ENCODE data around the gene VPS11. TPM values are rescaled to one million over a fixed set of nuclear protein-coding genes. Genes with fewer than 3 reads are reported as not detected.

Gene VPS11
- polyA plus RNA-seq, 2 of the 4 experiments (the other 2 are of a cell fraction), result 4.6 to 12.0 TPM

- TF ChIP-seq ELK1 (IDR thresholded peaks at IDR 0.05; ENCODE audit: low read depth, low read length), result no peak
- TF ChIP-seq RAD21 (conservative IDR thresholded peaks at IDR 0.05 in 1 of 2, IDR thresholded peaks at IDR 0.05 in 1 of 2), result no peak
- TF ChIP-seq, protein P1, sequence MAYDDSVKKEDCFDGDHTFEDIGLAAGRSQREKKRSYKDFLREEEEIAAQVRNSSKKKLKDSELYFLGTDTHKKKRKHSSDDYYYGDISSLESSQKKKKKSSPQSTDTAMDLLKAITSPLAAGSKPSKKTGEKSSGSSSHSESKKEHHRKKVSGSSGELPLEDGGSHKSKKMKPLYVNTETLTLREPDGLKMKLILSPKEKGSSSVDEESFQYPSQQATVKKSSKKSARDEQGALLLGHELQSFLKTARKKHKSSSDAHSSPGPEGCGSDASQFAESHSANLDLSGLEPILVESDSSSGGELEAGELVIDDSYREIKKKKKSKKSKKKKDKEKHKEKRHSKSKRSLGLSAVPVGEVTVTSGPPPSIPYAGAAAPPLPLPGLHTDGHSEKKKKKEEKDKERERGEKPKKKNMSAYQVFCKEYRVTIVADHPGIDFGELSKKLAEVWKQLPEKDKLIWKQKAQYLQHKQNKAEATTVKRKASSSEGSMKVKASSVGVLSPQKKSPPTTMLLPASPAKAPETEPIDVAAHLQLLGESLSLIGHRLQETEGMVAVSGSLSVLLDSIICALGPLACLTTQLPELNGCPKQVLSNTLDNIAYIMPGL (CRISPR knock-in tag; IDR thresholded peaks at IDR 0.05; ENCODE audit: borderline replicate concordance), result peak; percentile 85; the same call in 1 of the 2 replicates
- TF ChIP-seq CTCF (IDR thresholded peaks at IDR 0.05), result no peak; the same call in 1 of the 3 replicates
- no peak for TF ChIP-seq CHD2 (IDR thresholded peaks at IDR 0.05; ENCODE audit: low read length, partially characterized antibody)
- no peak for TF ChIP-seq CEBPB (IDR thresholded peaks at IDR 0.05)
- no peak for TF ChIP-seq POLR2AphosphoS2 (conservative IDR thresholded peaks at IDR 0.05; ENCODE audit: low read length)
- no peak for TF ChIP-seq NR3C1 (IDR thresholded peaks at IDR 0.05)
- TF ChIP-seq ZFP36 (IDR thresholded peaks at IDR 0.05; ENCODE audit: borderline replicate concordance, partially characterized antibody), result no peak
- no peak for TF ChIP-seq HOXB5 (CRISPR knock-in tag; IDR thresholded peaks at IDR 0.05)
- 0 out of 2 replicates have a peak, but pooled peaks have one; percentile 52 for TF ChIP-seq TP53 (CRISPR knock-in tag; IDR thresholded peaks at IDR 0.05)
- TF ChIP-seq ESRRA (IDR thresholded peaks at IDR 0.05; ENCODE audit: borderline replicate concordance, low read length), result no peak
- peak; percentile 60 for TF ChIP-seq MAFK (IDR thresholded peaks at IDR 0.05; ENCODE audit: partially characterized antibody)
- no peak for TF ChIP-seq EHMT2 (IDR thresholded peaks at IDR 0.05; ENCODE audit: low read depth)
- TF ChIP-seq EP300 (IDR thresholded peaks at IDR 0.05), result no peak
- no peak for TF ChIP-seq NFE2L2 (conservative IDR thresholded peaks at IDR 0.05; ENCODE audit: low read length)
- no peak for TF ChIP-seq BHLHE40 (IDR thresholded peaks at IDR 0.05; ENCODE audit: low read depth, low read length)
- TF ChIP-seq HEYL (CRISPR knock-in tag; IDR thresholded peaks at IDR 0.05), result no peak
- no peak for TF ChIP-seq ATOH8 (CRISPR knock-in tag; IDR thresholded peaks at IDR 0.05; ENCODE audit: low read depth)
- TF ChIP-seq SMC3 (IDR thresholded peaks at IDR 0.05), result no peak
- peak; percentile 99 for TF ChIP-seq POLR2A (IDR thresholded peaks at IDR 0.05; ENCODE audit: low read length)
- TF ChIP-seq TFCP2L1 (CRISPR knock-in tag; IDR thresholded peaks at IDR 0.05), result peak; percentile 78
- 0 out of 2 replicates have a peak, but pooled peaks have one; percentile 72 for TF ChIP-seq MYC (IDR thresholded peaks at IDR 0.05; ENCODE audit: borderline replicate concordance, low read length)
- TF ChIP-seq, protein P2, sequence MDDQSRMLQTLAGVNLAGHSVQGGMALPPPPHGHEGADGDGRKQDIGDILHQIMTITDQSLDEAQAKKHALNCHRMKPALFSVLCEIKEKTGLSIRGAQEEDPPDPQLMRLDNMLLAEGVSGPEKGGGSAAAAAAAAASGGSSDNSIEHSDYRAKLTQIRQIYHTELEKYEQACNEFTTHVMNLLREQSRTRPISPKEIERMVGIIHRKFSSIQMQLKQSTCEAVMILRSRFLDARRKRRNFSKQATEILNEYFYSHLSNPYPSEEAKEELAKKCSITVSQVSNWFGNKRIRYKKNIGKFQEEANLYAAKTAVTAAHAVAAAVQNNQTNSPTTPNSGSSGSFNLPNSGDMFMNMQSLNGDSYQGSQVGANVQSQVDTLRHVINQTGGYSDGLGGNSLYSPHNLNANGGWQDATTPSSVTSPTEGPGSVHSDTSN (IDR thresholded peaks at IDR 0.05), result peak; percentile 84
- TF ChIP-seq JUN (IDR thresholded peaks at IDR 0.05), result peak; percentile 92 to 98; a peak in 4 of 5 replicates
- no peak for TF ChIP-seq RARB (CRISPR knock-in tag; IDR thresholded peaks at IDR 0.05)
- no peak for TF ChIP-seq CHD4 (IDR thresholded peaks at IDR 0.05; ENCODE audit: borderline replicate concordance)
- TF ChIP-seq, protein P3, sequence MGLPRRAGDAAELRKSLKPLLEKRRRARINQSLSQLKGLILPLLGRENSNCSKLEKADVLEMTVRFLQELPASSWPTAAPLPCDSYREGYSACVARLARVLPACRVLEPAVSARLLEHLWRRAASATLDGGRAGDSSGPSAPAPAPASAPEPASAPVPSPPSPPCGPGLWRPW (IDR thresholded peaks at IDR 0.05), result no peak
- TF ChIP-seq FOXS1 (CRISPR knock-in tag; IDR thresholded peaks at IDR 0.05), result no peak
- TF ChIP-seq PHF8 (IDR thresholded peaks at IDR 0.05; ENCODE audit: borderline replicate concordance, low read depth), result peak; percentile 91
- no peak for TF ChIP-seq KDM5A (IDR thresholded peaks at IDR 0.05)
- TF ChIP-seq CBX8 (IDR thresholded peaks at IDR 0.05), result no peak
Observed at GRCh38 chr11:119095066-119095880, 27.7 kb downstream of the VPS11 start (continued).
